SK-N-SH (cell line): ENCODE measurements around the gene GNG13.

Experiments used
- FOXM1 ChIP-seq: IDR thresholded peaks from 2 replicates; pipeline ENCODE4 v1.4.0; 2012; ENCODE audit warnings: low read depth, mild to moderate bottlenecking
- TF ChIP-seq, protein P1 (sequence below): fragments of 200-600 bp; sonication (generic); IDR thresholded peaks from 2 replicates; pipeline ENCODE4 v1.6.1; 2017; ENCODE audit warnings: antibody characterized with exemption, mild to moderate bottlenecking, moderate library complexity

GRCh38 chr16:818592-818991 is 18.1 kb upstream of the GNG13 start:
- TF ChIP-seq FOXM1, result no peak
- TF ChIP-seq, protein P1, sequence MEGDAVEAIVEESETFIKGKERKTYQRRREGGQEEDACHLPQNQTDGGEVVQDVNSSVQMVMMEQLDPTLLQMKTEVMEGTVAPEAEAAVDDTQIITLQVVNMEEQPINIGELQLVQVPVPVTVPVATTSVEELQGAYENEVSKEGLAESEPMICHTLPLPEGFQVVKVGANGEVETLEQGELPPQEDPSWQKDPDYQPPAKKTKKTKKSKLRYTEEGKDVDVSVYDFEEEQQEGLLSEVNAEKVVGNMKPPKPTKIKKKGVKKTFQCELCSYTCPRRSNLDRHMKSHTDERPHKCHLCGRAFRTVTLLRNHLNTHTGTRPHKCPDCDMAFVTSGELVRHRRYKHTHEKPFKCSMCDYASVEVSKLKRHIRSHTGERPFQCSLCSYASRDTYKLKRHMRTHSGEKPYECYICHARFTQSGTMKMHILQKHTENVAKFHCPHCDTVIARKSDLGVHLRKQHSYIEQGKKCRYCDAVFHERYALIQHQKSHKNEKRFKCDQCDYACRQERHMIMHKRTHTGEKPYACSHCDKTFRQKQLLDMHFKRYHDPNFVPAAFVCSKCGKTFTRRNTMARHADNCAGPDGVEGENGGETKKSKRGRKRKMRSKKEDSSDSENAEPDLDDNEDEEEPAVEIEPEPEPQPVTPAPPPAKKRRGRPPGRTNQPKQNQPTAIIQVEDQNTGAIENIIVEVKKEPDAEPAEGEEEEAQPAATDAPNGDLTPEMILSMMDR, result no peak
